Measurements from ENCODE around the gene ABCA4.

ABCA4 gene

DNA sequence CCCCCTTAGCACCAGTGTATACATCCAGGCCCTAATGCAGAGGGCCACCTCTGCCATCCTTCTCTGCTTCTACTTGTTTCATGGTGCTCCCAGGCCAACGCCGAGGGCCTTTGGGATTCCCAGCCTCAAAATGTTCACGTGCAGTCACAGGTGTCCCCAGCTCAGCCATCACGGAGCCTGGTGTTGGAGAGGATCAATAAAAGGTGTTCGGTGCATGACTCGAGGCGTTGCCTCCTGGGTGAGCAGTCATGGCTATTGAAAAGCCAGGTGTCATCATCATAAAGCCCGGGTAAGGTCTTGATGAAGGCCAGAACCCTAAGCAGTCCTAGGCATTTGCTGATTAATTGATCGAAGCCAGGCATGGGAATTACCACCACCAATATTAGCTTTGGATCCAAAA, 76.1 kb downstream of the ABCA4 start:
- Histone ChIP-seq H3K27me3 (ENCODE audit: low read depth, low read length) (no peaks in the 10 kb centered on the region), H3K9me3 (ENCODE audit: control insufficient read depth in 1 of 2, low read length in 2 of 2) (no peaks in the 10 kb centered on the region), H3K4me3 (ENCODE audit: low read depth in 1 of 2, low read length in 2 of 2) (no peak overlapping the region), H3K4me1 (ENCODE audit: control insufficient read depth in 1 of 2, insufficient read depth in 2 of 2, low read length in 2 of 2) (peaks cover 4 to 5% of the 10 kb centered on the region in 2 donors), H3K27ac (ENCODE audit: low read length) (no peak overlapping the region), H3K36me3 (ENCODE audit: control insufficient read depth in 1 of 2, insufficient read depth in 2 of 2, low read length in 2 of 2) (no peaks in the 10 kb centered on the region)

DNA sequence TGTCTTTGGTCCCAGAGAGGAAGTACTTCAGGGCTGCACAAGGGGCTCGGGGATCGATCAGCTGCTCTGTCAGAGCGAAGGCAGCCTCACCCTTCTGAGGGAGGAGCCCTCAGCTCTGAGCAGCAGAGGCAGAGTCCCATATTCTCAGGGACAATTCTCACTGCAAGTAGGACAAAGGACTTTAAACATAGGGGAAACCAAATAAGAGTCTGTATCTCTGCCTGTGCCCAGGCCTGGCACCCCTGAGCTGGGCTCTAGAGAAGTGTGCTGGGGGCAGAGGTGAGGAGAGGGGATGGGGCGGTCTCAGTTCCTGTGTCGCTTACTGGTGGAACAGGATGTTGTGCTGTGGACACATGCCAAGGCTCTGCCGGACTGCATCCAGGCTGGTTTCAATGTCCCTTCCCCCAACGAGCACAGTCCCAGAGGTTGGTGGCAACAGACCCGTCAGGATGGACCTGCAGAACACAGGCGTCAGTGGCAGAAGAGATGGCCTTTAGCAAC, 76.6 kb downstream of the ABCA4 start:
- Histone ChIP-seq H3K9me3 (ENCODE audit: control insufficient read depth in 1 of 2, low read length in 2 of 2) (no peaks in the 10 kb centered on the region), H3K27me3 (ENCODE audit: low read depth, low read length) (no peaks in the 10 kb centered on the region), H3K36me3 (ENCODE audit: control insufficient read depth in 1 of 2, insufficient read depth in 2 of 2, low read length in 2 of 2) (no peaks in the 10 kb centered on the region), H3K27ac (ENCODE audit: low read length) (peak overlapping the region; percentile 35), H3K4me1 (ENCODE audit: control insufficient read depth in 1 of 2, insufficient read depth in 2 of 2, low read length in 2 of 2) (peaks cover 4 to 5% of the 10 kb centered on the region in 2 donors), H3K4me3 (ENCODE audit: low read depth in 1 of 2, low read length in 2 of 2) (no peak overlapping the region)

DNA sequence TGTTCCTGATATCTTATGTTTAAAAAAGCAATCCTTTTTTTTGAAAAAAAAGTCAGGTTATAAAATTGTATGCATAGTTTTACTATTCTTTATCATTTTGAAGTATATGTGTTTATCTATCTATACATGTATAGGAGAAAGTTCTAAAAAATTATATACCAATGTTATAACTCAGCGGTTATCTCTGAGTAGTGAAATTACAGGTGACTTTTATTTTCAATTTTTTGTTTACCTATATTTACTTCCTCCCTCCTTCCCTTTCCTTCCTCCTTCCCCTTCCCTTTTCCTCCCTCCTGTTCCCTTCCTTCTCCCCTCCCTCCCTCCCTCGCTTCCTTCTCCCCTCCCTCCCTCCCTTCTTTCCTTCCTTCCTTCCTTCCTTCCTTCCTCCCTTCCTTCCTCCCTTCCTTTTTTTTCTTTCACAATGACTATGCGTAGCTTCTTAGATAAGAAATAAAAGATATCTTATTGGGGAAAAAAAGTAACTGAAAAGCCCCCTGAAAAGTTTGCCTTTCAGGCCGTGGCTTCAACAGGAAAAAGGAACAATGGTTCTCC, 77.1 kb downstream of the ABCA4 start:
- Histone ChIP-seq H3K9me3 (ENCODE audit: control insufficient read depth in 1 of 2, low read length in 2 of 2) (no peaks in the 10 kb centered on the region), H3K27me3 (ENCODE audit: low read depth, low read length) (no peaks in the 10 kb centered on the region), H3K36me3 (ENCODE audit: control insufficient read depth in 1 of 2, insufficient read depth in 2 of 2, low read length in 2 of 2) (no peaks in the 10 kb centered on the region), H3K4me1 (ENCODE audit: control insufficient read depth in 1 of 2, insufficient read depth in 2 of 2, low read length in 2 of 2) (peaks cover 4 to 5% of the 10 kb centered on the region in 2 donors), H3K4me3 (ENCODE audit: low read depth in 1 of 2, low read length in 2 of 2) (no peak overlapping the region), H3K27ac (ENCODE audit: low read length) (peak overlapping the region; percentile 35)

- no peaks in the 10 kb centered on the region for H3K36me3 ChIP-seq (ENCODE audit: control insufficient read depth in 1 of 2, insufficient read depth in 2 of 2, low read length in 2 of 2)
- H3K27ac ChIP-seq (ENCODE audit: low read length) = no peak overlapping the region
Measured at GRCh38 chr1:94042388-94042787, 78.6 kb downstream of the ABCA4 start.

GRCh38 chr1:94039871-94040569, 80.9 kb downstream of the ABCA4 start:
- Histone ChIP-seq H3K9me3 (ENCODE audit: control insufficient read depth in 1 of 2, low read length in 2 of 2) (no peaks in the 10 kb centered on the region), H3K27ac (ENCODE audit: low read length) (no peak overlapping the region), H3K4me1 (ENCODE audit: control insufficient read depth in 1 of 2, insufficient read depth in 2 of 2, low read length in 2 of 2) (peaks cover 4 to 5% of the 10 kb centered on the region in 2 donors), H3K27me3 (ENCODE audit: low read depth, low read length) (no peaks in the 10 kb centered on the region), H3K36me3 (ENCODE audit: control insufficient read depth in 1 of 2, insufficient read depth in 2 of 2, low read length in 2 of 2) (no peaks in the 10 kb centered on the region), H3K4me3 (ENCODE audit: low read depth in 1 of 2, low read length in 2 of 2) (no peak overlapping the region)

More at GRCh38 chr1:94042388-94042787, 78.6 kb downstream of the ABCA4 start:
- H3K27me3 ChIP-seq (ENCODE audit: low read depth, low read length) = no peaks in the 10 kb centered on the region
- H3K4me3 ChIP-seq (ENCODE audit: low read depth in 1 of 2, low read length in 2 of 2) = no peak overlapping the region
- no peaks in the 10 kb centered on the region for H3K9me3 ChIP-seq (ENCODE audit: control insufficient read depth in 1 of 2, low read length in 2 of 2)
- peaks cover 4 to 5% of the 10 kb centered on the region in 2 donors for H3K4me1 ChIP-seq (ENCODE audit: control insufficient read depth in 1 of 2, insufficient read depth in 2 of 2, low read length in 2 of 2)

DNA sequence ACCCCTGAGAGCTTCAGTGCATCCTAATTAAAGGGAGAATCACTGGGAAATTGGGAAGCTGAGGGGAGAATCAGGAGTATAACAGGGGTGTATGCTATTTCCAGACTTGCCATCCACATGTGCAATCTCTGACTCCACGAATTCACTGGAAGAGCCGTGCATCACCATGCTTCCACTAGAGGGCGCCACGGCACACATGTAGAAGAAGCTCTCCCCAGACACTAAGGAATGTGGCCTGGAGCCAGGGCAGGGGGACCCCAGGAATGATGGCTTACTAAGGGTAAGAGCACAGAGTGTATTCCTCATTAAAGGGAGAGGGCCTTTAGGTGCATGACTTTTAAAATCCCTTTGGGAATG, 81.5 kb downstream of the ABCA4 start:
- Histone ChIP-seq H3K27me3 (ENCODE audit: low read depth, low read length) (no peaks in the 10 kb centered on the region), H3K27ac (ENCODE audit: low read length) (no peak overlapping the region), H3K9me3 (ENCODE audit: control insufficient read depth in 1 of 2, low read length in 2 of 2) (no peaks in the 10 kb centered on the region), H3K36me3 (ENCODE audit: control insufficient read depth in 1 of 2, insufficient read depth in 2 of 2, low read length in 2 of 2) (no peaks in the 10 kb centered on the region), H3K4me3 (ENCODE audit: low read depth in 1 of 2, low read length in 2 of 2) (no peak overlapping the region), H3K4me1 (ENCODE audit: control insufficient read depth in 1 of 2, insufficient read depth in 2 of 2, low read length in 2 of 2) (peaks cover 4% of the 10 kb centered on the region in 2 donors)

DNA sequence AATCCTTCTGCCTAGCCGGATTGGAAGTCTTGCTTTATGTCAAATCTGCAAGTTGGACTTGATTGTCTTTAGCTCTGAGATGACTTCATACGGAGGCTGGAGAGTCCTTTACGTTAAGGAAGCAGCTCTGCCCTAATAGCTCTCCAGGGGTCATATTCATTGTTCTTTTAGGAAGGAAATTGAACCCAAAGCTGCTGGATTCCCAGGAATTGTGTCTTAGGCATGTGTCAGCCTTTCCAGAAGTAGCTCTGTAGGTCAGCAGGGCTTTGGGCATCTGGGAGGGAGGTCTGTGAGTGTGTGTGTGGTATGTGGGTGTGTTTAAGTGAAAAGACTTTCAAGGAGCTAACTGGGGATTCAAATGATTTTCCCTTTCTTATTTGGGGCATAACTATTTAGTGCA, 82.4 kb downstream of the ABCA4 start:
- H3K9me3 ChIP-seq (ENCODE audit: control insufficient read depth in 1 of 2, low read length in 2 of 2) = no peaks in the 10 kb centered on the region
- H3K27me3 ChIP-seq (ENCODE audit: low read depth, low read length) = no peaks in the 10 kb centered on the region
- no peak overlapping the region for H3K27ac ChIP-seq (ENCODE audit: low read length)
- no peaks in the 10 kb centered on the region for H3K36me3 ChIP-seq (ENCODE audit: control insufficient read depth in 1 of 2, insufficient read depth in 2 of 2, low read length in 2 of 2)
- no peaks in the 10 kb centered on the region for H3K4me1 ChIP-seq (ENCODE audit: control insufficient read depth in 1 of 2, insufficient read depth in 2 of 2, low read length in 2 of 2)
- no peak overlapping the region for H3K4me3 ChIP-seq (ENCODE audit: low read depth in 1 of 2, low read length in 2 of 2)

DNA sequence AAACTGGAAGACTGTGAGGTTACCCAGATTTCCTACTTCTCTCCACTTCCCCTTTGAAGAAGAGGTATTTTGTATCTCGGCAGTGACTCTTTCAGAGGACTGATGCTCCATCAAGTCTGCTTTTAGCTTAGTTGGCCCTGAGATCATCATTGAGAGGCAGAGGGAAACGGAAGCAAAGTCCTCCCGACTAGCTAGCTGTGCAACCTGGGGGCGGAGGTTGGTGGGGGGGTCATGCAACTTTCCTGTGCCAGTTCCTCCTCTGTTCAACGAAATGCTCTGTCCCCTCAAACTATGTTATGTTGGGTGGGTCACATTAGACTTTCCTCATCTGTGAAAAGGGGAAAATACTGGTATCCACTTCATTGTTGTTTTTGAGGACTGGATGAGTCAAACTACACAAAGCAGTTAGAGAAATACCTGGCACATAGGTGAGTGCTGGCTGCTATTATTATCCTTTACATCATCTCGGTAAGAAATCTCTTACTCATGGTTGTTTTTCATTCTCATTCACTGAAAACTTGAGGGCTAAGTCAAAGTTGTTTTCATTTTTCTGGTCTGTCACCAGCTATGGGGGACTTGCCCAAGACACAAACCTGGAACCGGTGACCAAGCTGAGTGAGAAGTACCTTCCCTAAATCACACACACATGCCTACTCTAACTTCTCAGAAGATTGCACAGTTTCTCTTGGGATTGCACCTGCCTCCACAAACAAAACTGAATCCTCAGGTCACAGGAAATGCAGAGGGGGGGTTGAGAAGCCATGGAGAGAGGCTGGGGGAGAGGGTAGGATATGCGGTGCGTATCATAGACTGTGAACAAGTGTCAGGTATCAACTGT, 83.3 kb downstream of the ABCA4 start:
- Histone ChIP-seq H3K36me3 (ENCODE audit: control insufficient read depth in 1 of 2, insufficient read depth in 2 of 2, low read length in 2 of 2) (no peaks in the 10 kb centered on the region), H3K4me3 (ENCODE audit: low read depth in 1 of 2, low read length in 2 of 2) (no peak overlapping the region), H3K9me3 (ENCODE audit: control insufficient read depth in 1 of 2, low read length in 2 of 2) (no peaks in the 10 kb centered on the region), H3K27ac (ENCODE audit: low read length) (no peak overlapping the region), H3K4me1 (ENCODE audit: control insufficient read depth in 1 of 2, insufficient read depth in 2 of 2, low read length in 2 of 2) (no peaks in the 10 kb centered on the region), H3K27me3 (ENCODE audit: low read depth, low read length) (no peaks in the 10 kb centered on the region)

DNA sequence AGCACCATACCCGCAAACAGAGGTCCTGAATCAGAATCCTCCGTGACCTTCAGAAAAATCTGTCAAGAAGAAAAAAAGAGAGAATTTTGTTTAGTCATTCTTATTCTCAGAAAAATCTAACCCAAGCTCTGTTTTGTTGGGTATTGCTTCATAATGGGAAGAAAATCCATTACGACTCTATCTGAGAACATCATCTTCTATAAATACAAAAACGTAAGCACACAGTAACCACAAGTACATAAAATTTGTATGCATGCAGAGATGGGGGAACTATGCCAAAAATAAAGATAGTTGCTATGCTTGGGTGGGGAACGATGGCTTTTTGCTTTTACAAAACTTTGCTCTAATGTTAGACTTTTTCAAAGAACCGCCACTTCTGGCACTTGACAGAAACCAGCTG, 84.2 kb downstream of the ABCA4 start:
- Histone ChIP-seq H3K36me3 (ENCODE audit: control insufficient read depth in 1 of 2, insufficient read depth in 2 of 2, low read length in 2 of 2) (no peaks in the 10 kb centered on the region), H3K27me3 (ENCODE audit: low read depth, low read length) (no peaks in the 10 kb centered on the region), H3K27ac (ENCODE audit: low read length) (no peak overlapping the region), H3K4me3 (ENCODE audit: low read depth in 1 of 2, low read length in 2 of 2) (no peak overlapping the region), H3K4me1 (ENCODE audit: control insufficient read depth in 1 of 2, insufficient read depth in 2 of 2, low read length in 2 of 2) (no peaks in the 10 kb centered on the region), H3K9me3 (ENCODE audit: control insufficient read depth in 1 of 2, low read length in 2 of 2) (no peaks in the 10 kb centered on the region)

GRCh38 chr1:94033849-94034248, 87.1 kb downstream of the ABCA4 start:
- Histone ChIP-seq H3K27ac (ENCODE audit: low read length) (no peak overlapping the region), H3K27me3 (ENCODE audit: low read depth, low read length) (no peaks in the 10 kb centered on the region), H3K4me3 (ENCODE audit: low read depth in 1 of 2, low read length in 2 of 2) (no peak overlapping the region)

DNA sequence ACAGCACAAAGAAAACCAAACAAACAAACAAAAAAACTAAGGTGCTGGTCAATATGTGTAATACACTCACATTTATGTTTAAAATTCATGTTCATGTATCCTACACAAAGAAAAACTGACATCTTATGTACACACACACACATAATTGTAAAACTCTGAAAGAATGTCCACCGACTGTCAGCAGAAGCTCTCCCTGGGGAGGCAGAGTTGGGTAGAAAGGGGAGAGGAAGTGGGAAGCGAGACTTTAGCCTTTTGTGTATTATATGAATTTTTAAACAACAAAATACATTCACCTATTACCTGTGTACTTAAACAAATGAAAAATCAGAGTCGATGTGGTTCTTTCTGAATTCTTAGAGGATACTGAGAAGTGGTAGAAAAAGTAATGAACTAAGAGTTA, 88.3 kb downstream of the ABCA4 start:
- H3K4me3 ChIP-seq (ENCODE audit: low read depth in 1 of 2, low read length in 2 of 2) = no peak overlapping the region
- H3K27me3 ChIP-seq (ENCODE audit: low read depth, low read length) = no peaks in the 10 kb centered on the region
- no peaks in the 10 kb centered on the region for H3K4me1 ChIP-seq (ENCODE audit: control insufficient read depth in 1 of 2, insufficient read depth in 2 of 2, low read length in 2 of 2)
- no peak overlapping the region for H3K27ac ChIP-seq (ENCODE audit: low read length)
- H3K36me3 ChIP-seq (ENCODE audit: control insufficient read depth in 1 of 2, insufficient read depth in 2 of 2, low read length in 2 of 2) = no peaks in the 10 kb centered on the region
- H3K9me3 ChIP-seq (ENCODE audit: control insufficient read depth in 1 of 2, low read length in 2 of 2) = no peaks in the 10 kb centered on the region

More at GRCh38 chr1:94033849-94034248, 87.1 kb downstream of the ABCA4 start:
- H3K36me3 ChIP-seq (ENCODE audit: control insufficient read depth in 1 of 2, insufficient read depth in 2 of 2, low read length in 2 of 2) = no peaks in the 10 kb centered on the region
- no peaks in the 10 kb centered on the region for H3K4me1 ChIP-seq (ENCODE audit: control insufficient read depth in 1 of 2, insufficient read depth in 2 of 2, low read length in 2 of 2)
- no peaks in the 10 kb centered on the region for H3K9me3 ChIP-seq (ENCODE audit: control insufficient read depth in 1 of 2, low read length in 2 of 2)
